ENCODE measurements around the gene CFAP77. TPM values are rescaled to one million over a fixed set of nuclear protein-coding genes. Genes with fewer than 3 reads are reported as not detected.
A peak's percentile ranks its signal among the peaks of the same experiment; 100 is the strongest.
"Not testable (repeated sequence)": the region's sequence is repeated elsewhere in the genome, so short reads cannot be mapped to it uniquely, and the experiment has no call there.

Gene CFAP77
- total RNA-seq, 1 donor from 2014 or later = not detected

DNA sequence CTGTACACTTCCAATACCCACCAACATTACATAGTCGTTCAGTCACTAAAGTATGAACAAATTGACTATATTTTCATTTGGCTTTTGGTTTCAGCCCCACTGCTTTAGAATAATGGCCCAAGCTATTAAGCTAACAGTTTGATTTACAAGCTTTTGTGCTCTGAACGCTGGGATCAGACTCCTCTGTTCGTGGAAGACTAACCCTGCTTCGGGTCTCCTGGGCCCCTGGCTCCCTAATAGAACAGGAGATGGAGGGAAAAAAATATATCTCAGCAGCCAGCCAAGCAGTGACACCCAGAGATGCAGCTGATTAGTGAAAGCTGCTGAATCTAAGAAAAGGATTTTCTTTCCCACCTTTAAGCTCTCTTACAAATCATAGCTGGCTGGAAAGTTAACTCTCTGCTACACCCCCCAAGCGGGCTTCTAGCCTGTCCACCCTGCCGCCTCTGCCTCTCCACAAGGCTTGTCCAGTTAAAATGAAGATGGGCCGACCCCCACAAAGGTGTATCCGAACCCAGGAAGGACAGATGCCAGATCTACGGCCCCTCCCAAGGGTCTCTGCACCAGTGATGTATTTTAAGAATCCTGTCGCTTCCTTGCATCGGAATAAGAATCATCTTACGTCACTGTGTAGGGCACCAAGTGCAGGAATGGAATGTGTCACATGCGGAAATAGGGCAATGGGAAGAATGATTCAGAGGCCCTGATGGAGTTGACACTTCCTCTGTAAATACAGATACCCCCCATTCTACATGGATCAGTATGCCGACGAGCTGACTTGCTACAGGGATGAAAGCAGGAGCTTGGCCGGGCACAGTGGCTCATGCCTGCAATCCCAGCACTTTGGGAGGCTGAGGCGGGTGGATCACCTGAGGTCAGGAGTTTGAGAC lies 139.0 kb downstream of the CFAP77 start:
- no peak for DNase-seq

GRCh38 chr9:132551556-132551955 lies 141.5 kb downstream of the CFAP77 start:
- DNase-seq = no peak

DNA sequence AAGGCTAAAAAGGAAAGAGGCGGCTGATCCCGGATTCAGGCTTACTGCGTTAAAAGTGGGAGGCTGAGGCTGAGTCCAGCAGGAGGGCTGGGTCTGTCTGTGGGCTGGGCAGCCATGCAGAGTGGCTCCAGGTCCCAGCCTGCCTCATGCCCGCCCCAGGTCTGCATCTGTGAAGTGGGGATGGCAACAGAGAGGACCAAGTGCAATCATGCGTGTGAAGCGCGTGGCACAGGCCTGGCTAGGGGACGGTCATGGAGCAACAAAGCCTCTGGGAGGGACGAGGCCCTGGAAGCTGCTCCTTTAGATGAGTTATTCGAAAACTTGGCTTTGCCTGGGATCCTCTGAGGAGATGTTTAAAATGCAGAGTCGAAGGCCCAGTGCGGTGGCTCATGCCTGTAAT lies 142.0 kb downstream of the CFAP77 start:
- no peak for DNase-seq

GRCh38 chr9:132554755-132555154 lies 144.7 kb downstream of the CFAP77 start:
- no peak for DNase-seq

DNA sequence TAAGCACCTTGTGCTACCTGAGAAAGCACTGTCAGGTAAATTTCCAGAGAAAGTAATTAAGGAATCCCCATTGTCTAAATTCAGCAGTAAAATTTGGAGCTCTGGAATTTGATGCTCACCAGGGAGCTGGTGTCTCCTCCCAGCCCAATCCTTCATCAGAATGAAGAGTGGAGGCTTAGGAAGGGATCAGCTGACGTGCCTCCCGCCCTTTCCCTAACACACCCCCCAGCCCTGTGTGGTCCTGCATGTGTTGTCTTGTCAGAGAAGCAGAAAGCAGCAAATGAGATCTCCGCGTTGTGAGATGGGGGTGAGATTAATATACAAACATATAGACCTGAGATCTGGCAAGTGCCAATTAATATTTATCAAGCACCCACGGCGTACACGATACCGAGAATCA lies 145.5 kb downstream of the CFAP77 start:
- DNase-seq = no peak

GRCh38 chr9:132556235-132556634 lies 146.2 kb downstream of the CFAP77 start:
- DNase-seq = no peak

GRCh38 chr9:132556714-132557113 lies 146.7 kb downstream of the CFAP77 start:
- DNase-seq = no peak

DNA sequence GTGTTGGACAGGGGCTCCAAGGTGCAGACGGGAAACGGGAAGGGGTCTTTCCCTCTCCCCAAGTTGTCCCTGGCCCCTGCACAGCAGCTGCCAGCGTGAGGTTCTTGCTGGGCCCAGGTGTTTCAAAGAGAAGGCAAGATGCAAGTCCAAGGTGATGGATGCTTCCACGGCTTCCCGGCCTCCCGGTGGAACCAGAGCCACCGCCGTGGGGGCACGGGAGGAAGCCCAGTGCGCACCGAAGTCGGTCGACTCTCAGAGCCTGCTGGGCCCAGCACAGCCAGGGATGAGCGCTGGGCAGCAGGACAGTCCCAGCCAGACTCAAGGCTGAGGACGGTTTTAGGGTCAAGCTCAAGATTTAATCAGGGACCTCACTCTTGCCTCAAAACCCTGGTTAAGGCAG lies 147.1 kb downstream of the CFAP77 start:
- DNase-seq = no peak

DNA sequence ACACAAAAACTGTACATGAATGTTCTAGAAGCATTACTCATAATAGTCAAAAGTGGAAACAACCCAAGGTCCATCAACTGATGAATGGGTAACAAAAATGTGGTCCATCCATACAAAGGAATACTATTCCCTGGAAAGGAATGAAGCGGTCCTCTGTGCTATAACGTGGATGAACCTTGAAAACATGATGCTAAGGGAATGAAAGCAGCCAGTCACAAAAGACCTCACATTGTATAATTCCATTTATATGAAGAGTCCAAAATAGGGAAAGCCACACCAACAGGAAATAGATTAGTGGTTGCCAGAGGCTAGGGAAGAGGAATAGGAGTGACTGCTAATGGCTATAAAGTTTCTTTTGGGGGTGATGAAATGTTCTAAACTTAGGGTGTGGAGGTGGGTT lies 149.7 kb downstream of the CFAP77 start:
- DNase-seq = no peak

DNA sequence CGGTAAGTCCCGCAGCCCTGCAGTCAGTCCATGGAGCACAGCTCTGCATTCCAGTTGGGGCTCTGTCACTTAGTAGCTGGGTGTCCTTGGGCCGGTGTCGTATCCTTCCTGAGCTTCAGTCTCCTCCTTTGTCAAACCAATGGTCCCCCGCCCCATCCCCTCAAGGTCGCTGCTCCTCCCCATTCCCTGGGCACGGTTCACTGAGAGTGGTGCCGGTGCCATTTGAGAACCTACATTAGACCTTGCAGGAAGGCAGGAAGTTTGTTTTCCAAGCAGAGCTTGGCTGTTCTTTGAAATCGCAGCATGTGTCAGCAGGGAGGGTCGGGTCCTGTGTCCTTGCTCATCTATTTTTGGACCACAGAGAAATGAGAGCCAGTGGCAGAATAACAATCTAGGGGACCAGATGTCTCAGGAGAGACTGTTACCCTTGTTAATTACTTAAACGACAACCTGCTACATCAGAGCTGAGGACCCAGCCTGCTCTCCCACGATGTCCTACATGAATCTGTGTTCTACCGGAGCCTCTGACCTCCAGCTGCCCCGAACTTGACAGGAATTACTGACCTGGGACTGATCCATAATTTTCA lies 150.7 kb downstream of the CFAP77 start:
- DNase-seq = no peak

DNA sequence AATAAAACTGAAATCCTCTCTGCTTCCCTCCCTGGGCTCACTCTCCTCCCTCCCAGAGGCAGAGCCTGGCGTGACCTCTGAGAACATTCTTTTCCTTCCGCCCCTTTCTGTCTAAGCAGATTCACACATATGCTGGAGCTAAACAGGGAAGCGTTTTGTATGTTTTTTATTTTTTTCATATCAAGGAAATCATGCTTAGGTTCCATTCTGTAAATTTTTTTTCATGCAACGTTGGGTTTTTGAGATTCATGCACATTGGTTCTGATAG lies 152.2 kb downstream of the CFAP77 start:
- no peak for DNase-seq

GRCh38 chr9:132564526-132564925 lies 154.5 kb downstream of the CFAP77 start:
- DNase-seq = no peak

- DNase-seq = not testable (repeated sequence)
These were observed 158.8 kb downstream of the CFAP77 start for GRCh38 chr9:132568787-132569186.

- no peak for DNase-seq
These were observed 162.0 kb downstream of the CFAP77 start for GRCh38 chr9:132571806-132572600.

GRCh38 chr9:132572921-132573320 lies 162.9 kb downstream of the CFAP77 start:
- DNase-seq = no peak

- DNase-seq = peak; percentile 13
These were observed 165.1 kb downstream of the CFAP77 start for GRCh38 chr9:132575005-132575609.

GRCh38 chr9:132575811-132576210 lies 165.8 kb downstream of the CFAP77 start:
- DNase-seq = no peak

DNA sequence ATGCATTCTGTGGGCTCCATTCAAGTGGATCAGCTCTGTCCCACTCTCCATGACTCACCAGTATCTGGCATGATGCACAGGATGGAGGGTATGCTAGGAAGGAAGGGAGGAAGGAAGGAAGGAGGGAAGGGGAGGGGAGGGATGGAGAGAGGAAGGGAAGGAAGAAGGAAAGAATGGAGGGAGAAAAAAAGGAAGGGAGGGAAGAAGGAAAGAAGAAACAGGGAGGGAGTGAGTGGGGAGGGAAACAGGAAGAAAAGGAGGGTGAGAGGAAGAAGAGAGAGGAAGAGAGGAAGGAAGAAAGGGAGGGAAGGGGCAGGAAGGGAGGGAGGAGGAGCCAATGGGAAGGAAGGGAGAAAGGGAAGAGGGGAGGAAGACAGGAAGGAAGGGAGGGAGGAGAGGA lies 167.1 kb downstream of the CFAP77 start:
- no peak for DNase-seq

GRCh38 chr9:132578367-132578932 lies 168.4 kb downstream of the CFAP77 start:
- no peak for DNase-seq

GRCh38 chr9:132579427-132579798 lies 169.4 kb downstream of the CFAP77 start:
- no peak for DNase-seq

- DNase-seq = no peak
These were observed 172.3 kb downstream of the CFAP77 start, which contains the start of gene BARHL1 for GRCh38 chr9:132582276-132582785. Gene BARHL1, plus strand, starts transcription at chr9:132582606. Its CDS starts 192 bp downstream, at chr9:132582798.
